GM21619 (cell line): ENCODE data around the gene PTDSS2.

ENCODE experiments used
- ATAC-seq: cut with Tn5 transposase; IDR thresholded peaks from one replicate; pipeline ENCODE4 v1.9.1; 2021; ENCODE audit not compliant: unreplicated experiment

Gene PTDSS2

DNA sequence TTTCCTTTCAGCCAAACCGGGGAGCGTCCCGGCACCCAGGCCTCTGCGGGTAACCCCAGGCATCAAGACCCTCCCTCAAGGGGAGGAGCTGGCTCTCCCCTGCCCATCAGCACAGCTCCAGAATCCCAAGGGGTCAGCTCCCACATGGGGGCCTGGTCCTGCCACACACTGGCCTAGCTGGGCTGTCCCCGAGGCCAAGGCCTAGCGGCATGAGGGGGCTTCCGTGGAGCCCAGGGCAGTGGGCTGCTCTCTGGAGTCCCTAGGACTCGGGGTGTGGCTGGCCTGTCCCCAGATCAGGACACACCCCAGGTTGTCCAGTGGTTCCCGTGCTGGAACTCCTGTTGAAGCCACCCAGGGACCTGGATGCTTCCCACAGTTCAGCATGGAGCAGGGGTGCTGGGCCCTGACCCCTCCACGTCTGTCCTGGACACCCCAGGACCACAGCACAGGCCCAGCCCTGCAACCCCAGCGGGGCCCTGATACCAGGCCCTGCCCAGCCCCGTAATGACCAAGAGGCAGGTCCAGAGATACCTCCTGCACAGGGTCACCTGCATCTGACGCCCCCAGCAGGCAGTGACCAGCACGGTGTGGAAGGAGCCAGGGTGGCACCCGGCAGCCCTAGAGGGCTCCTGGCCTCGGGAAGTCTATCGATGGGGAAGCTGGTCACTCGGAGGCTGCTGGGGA lies 79.8 kb downstream of the PTDSS2 start:
- ATAC-seq: no peak

DNA sequence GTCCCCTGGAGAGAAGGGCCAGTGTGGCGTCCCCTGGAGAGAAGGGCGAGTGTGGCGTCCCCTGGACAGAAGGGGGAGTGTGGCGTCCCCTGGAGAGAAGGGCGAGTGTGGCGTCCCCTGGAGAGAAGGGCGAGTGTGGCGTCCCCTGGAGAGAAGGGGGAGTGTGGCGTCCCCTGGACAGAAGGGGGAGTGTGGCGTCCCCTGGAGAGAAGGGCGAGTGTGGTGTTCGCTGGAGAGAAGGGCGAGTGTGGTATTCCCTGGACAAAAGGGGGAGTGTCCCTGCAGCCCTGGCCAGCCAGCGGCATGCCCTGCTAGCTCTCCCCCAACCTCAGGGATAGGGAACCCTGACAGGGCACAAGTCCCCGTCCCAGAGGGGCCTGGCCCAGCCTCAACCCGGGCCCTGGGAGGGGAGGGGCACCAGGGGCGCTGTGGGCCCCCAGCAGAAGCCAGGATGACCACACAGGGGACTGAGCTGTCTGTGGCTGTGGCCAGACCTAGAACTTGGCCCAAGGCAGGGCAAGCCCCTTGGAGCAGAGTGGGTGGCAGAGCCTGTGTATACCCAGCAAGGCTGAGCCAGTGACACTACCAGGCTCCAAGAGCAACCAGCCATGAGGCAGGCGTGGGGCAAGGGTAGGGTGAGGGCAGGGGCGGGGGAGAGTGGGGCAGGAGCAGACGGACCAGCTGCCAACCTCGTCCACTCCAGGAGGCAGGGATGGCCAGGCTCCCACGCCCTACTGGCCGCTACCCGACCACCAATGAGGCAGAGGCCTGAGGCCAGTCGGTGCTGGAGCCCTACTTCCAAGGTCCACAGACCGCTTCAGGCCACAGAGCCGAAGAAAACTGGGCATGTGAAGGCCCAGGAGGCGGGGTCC lies 81.1 kb downstream of the PTDSS2 start:
- no peak for ATAC-seq

DNA sequence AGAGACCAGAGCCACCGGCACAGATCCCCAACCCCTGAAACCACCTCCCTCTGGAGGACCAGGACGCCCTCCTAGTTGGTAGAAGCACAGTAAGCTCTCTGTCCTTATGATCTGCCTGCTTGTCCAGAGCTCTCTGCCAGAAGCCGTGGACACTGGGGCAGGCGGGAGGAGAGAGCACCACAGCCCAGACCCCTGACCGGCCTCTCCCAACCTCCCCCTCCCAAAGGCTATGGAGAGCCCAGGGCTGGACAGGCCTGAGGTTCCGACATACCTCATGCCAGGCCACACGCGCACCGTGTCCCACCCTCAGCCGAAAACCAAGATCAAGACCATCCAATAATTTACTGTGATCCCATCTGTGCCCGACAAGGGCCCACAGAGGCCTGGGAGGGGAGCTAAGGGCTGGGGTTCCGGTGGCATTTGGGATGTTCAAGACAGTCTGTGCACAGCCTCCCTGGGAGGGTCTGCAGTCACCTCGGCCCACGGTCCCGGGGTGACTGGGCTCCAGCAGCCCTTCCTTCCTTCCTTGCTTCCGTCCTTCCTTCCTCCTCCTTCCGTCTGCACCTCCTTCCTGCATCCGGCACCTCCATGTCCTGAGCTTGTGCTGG lies 81.9 kb downstream of the PTDSS2 start:
- no peak for ATAC-seq

DNA sequence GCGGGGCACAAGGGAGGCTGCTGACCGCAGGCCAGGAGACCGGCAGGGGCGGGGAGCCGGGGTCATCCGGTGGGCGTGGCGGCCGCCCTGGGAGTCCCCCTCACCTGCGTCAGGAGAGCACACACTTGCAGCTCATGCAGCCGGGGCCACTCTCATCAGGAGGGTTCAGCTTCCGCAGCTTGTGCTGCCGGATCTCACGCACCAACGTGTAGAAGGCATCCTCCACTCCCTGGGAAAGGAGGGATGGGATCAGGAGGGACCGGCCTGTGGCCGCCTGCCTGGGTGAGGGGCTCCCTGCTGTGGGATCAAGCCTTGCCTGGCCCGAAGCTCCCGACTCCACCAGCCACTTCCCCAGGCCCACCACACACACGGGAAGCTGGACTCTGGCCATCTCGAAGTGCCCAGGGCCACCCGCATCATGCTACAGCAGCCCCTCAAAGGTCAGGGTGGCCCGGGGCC lies 82.5 kb downstream of the PTDSS2 start:
- no peak for ATAC-seq

DNA sequence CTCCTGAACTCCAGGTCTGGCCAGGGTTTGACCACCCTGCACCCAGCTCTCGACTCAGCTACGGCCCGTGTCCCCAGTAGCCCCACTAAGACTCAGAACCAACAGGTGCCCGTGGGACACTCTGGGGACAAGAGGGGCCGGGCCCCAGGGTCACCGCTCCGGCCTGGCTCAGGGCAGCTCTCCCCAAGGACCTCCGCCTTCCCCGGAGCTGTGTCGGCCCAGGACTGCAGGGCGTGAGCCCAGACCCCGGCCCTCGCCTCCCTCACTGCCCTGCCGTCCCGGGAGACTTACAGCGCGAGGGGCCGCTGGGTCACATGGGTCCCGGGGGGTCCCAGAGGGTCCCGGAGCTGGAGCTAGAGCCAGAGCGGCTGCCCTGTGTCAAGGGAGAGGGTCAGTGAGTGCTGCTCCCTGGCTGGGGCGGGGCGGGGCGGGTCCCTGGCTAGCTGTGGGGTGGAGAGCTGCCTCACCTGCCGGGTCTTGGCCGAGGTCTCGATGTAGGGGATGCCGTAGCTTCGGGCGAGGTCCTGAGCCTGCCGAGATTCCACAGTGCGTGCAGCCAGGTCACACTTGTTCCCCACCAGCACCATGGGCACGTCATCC lies 83.0 kb downstream of the PTDSS2 start:
- ATAC-seq: no peak

DNA sequence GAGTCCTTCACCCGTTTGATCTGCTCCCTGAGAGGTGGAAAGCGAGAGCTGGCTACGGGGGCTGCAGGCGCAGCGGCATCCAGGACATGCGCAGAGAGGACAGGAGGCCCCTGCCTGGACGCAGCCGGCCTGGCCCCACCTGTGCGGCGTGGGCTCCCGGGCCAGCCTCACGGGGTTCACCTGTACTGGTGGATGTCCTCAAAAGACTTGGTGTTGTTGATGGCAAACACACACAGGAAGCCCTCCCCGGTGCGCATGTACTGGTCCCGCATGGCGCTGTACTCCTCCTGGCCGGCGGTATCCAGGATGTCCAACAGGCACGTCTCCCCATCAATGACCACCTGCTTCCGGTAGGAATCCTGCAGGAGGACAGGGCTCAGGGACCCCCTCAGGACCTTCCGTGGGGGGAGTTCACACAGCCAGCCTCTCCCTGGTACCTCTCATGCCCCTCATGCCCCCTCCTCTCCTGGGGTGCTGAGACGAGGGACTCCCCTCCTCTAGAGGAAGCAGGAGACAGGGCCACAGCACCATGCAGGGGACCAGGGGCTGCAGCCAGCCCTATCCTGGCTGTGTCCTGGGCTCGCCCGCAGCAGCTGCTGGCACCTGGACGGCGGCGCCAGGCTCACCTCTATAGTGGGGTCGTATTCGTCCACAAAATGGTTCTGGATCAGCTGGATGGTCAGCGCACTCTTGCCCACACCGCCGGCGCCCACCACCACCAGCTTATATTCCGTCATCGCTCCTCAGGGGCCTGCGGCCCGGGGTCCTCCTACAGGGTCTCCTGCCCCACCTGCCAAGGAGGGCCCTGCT lies 83.7 kb downstream of the PTDSS2 start:
- no peak for ATAC-seq

DNA sequence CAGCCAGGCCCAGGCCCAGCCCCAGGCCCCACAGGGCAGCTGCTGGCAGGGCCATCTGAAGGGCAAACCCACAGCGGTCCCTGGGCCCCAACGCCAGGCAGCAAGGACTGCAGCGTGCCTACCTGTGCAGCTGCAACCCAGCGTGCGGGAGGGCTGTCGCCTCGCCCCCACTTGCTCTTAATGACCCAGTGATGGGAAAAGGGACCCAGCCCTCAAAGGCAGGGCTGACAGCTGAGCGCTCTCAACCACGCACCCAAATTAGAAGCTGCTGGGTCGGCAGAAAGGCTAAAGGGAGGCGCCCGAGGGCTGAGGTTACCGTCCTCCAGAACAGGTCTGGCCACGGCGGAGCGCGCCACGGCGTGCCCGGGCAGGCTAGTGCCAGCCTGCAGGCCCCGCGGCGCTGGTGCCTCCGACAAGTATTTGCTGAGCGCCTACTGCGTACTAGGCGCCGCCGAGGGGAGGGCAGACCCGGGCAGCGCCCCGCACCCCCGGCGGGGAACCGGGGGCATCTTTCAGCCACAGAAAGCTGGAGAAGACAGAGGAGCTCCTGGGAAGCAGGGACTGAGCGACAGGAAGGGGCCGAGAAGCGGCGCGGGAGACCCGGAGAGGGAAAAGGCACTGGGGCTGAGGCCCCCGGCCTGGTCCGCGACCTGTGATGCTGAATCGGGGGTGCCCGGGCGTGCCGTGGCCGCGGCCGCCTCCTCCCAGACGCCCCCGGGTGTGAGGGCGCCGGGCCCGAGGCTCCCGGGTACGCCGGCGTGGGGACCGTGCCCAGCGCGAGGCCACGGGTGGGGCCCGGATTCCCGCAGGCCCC lies 84.5 kb downstream of the PTDSS2 start:
- peak; percentile 3 for ATAC-seq

DNA sequence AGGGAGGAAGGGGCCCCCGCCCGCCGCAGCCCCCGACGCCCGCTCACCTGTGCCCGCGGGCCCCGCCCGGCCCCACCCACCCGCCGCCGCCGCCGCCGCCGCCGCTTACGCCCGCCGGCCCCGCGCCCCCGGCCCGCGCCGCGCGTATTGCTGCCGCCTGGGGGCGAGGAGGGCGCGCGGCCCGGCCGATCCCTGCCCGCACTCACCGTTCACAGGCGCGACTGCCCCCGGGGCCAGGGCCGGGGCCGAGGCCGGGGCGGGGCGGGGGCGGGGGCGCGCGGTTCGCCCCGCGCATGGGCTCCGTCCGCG lies 85.1 kb downstream of the PTDSS2 start:
- ATAC-seq: peak; percentile 4

DNA sequence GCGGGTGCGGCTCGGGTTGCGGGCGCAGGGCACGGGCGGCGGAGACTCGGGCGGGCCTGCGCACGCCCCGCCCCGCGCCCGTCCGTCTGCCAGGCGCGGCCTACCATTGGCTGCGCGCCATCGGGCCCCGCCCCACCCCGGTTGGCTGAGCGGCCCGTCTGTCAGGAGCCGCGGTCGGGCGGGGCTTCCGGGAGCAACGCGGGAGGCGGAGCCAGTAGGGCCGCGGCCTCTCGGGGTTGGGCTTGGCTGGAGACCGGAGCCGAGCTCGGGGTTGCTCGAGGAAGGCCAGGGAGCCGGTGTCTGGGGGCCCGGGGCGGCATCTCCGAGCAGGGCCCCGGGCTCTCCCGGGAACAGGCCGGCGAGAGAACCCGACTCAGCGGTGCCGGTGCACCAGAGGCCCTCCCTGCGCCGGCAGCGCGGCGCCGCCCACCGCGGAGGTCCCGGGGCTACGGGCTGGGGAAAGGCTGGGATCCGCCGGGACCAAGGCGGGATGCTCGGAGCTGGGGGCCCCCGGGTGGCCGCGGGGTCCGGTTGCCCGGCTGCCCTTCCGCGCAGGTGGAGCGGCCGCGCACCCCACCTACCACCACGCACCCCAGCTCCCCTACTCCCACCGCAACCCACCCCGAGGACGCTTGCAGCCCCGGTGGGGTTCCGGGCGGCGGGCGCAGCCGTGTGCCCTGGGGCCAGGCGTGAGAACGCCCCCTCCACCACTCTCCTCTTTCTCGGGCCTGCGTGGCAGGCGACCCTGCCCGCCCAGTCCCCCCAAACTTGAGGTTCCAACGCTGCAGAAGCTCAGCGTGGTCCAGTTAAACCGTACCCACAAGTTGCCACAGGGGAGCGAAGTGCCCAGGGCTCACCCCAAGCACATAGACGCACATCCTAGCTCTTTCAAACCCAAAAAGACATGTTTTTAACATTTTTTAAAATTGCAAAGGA lies 85.7 kb downstream of the PTDSS2 start, which contains the start of gene HRAS:
HRAS (minus strand) TSS at position 58 of the 936 bp plus-strand sequence.
- peak; percentile 63 for ATAC-seq

DNA sequence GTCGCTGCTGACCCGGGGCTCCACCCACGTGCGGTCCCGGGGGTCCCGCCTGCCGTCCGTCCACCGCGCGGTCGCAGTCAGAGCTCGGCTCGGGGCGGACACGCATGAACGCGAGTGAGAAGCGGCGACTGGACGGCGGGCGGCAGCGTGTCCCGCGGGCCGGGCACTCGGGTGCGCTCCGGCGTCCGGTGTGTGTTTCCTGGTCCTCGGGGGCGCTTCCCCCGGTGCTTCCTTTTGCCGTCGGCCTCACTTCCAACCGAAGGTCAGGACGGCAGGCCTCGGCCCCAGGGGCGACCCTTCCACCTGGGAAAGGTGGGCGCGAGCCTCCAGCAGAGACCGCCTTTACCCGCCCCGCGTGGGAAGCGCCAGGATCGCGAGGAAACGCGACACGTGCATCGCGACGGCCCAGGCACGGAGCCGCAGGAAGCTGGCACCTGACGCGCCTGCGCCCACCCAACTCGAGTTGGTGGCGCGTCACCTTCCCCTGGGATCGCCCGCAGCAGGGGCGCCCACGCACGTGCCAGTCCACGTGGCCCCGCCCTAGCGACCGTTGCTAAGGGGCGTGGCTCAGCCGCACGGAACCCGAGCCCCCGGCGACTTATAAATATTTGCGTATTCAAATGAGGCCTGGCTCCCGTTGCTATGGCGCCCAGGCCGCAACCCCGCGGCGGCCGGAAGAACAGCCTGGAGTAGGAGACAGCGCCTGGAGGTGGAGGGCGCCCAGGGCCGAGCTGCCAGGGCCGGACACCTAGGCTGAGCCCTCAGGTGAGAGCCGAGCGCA lies 87.0 kb downstream of the PTDSS2 start, which contains the start of gene LRRC56:
LRRC56 (plus strand) TSS at position 687 of the 781 bp plus-strand sequence. CDS start 3,158 bp downstream, outside the sequence.
- peak; percentile 50 for ATAC-seq

DNA sequence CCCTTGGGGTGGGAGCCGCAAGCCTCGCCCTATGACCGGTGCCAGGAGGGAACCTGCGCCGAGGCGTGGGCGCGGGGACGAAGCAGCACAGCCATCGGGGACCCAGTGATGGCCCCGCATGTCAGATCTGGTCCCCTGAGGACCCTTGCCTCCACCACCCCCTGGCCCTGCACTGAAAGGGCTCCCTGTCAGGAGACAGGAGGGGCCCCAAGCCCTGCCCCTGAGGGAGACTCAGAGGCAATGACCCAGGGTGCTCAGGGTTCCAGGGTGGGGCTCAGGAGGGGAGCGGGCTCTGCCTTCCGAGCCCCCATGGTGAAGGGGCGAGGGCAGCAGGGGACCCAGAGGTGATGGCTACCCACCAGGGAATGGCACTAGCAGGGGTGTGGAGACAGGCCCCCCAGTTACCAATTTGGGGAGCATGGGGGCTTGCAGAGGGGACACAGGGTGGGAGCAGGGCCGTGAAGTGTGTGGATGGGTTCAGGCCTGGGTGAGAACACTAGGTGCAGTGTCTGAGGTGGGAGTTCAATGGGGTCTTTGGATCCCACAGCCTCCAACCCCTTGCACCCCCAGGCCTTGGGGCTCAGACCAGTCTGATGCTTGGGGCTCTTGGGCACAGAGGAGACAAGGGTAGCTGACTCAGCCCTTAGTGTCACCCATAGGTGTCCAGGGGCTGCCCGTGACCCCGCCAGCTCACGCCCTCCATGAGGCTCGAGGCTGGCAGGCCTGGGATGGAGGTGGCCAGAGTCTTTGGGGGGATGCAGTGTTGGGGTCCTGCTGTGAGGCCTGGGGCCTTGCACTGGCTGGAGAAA lies 87.7 kb downstream of the PTDSS2 start:
- no peak for ATAC-seq

DNA sequence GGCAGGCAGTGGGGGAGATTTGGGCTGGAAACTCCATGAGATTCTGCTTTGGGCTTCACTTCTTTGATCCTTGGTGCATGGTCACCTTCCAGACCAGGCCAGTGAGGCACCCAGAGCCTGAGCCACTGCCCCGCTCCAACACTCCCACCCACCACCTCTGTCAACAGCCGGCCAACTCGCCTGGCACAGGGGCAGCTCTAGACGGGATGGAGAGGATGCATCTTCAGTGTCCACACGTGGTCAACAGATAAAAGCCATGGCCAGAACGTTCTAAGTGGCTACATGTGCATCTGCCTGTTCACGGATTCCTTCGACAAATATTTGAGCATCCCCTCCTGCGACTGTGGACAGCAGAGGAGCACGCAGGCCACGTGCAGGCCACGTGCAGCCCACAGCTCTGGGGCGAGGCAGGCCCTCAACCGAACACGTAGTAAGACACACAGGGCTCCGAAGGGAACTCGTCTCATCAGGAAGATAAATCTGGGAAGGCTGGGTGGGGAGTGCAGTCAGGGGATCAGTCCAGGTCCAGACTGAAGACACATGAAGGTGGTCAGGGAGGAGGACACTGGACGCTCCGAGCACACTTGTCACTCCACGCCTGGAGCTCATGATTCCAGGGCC lies 88.5 kb downstream of the PTDSS2 start:
- no peak for ATAC-seq

DNA sequence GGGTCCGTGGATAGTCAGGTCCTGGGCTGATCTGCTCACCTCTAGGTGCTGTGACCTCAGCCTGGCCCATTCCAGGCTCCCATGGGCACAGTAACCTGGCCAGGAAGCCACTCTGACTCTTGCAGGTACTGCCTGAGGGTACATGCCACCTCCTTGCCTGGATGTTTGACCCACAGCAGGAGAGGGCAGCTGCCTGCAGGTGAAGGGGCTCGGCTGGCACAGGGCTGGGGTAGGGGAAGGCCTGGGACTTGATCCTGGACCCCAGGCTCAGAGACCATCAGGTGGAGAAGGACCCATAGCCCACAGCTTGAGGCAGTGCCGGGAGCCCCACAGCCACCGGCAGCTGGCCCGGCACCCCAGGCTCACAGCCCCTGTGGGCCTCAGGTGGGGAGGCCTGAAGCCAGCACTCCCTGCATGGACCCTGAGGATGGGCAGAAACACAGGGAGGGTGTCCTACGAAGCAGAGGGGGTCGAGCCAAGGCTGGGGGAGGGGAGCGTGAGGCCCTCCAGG lies 89.9 kb downstream of the PTDSS2 start:
- no peak for ATAC-seq
